ENCODE data around the gene SFMBT2.

SFMBT2 gene

DNA sequence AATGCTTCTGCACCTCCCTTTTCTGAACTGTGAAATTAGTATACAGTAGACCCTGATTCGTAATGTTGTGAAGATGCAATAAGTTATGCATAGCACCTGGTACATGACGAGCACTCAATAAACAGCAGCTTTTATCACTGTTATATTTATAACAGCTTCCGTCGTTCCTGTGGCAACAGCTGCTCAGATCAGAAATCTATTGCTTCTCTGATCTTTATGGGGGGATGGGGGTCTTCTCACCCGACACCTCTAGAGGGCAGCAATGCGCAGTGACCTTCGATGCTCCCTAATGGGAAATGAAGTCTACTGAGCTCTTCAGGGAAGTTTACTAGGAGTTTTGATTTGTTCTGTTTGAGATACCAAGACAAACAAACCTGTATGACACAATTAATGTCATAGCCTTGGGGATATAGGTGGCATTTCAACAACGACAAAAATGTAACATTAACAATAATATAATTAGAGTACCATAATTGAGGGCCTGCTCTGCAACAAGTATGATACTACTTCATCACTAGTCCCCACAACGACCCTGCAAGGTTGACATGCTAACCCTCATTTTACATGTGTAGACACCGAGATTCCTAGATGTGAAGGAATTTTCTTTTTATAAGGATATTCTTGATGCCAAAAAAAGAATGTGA is 289.6 kb downstream of the SFMBT2 start:
- peak; percentile 71 to 78 for DNase-seq

DNA sequence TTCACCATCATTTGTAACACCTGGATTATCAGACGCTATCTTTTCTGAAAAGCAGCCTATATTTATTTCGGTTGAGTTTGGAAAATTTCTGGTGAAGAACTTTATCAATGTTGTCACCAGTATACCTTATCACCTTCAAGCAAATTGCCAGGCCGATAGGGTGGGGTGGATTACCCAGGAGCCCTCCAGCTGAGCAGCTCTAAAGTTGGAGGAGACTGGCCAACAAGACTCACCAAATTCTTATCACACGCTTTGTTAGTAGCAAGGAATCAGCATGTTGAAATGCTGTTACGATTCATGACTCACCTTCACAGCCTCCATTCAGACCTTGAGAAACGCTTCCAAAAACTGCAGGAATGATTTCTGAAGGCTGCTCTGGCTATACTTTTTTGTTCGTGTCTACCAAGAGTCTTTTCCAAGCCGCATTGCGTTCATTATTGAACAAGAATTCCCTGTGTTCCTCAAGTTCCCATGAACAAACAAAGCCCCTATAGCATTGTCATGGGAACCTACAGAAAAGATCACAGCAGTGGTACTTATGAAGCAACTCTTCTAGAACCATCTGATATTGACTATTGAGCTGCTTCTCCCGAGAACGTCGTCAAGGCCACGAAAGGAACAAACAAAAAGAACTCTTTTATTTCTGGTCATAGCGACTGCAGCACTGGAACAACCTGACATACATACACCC is 291.4 kb downstream of the SFMBT2 start:
- DNase-seq, result no peak

DNA sequence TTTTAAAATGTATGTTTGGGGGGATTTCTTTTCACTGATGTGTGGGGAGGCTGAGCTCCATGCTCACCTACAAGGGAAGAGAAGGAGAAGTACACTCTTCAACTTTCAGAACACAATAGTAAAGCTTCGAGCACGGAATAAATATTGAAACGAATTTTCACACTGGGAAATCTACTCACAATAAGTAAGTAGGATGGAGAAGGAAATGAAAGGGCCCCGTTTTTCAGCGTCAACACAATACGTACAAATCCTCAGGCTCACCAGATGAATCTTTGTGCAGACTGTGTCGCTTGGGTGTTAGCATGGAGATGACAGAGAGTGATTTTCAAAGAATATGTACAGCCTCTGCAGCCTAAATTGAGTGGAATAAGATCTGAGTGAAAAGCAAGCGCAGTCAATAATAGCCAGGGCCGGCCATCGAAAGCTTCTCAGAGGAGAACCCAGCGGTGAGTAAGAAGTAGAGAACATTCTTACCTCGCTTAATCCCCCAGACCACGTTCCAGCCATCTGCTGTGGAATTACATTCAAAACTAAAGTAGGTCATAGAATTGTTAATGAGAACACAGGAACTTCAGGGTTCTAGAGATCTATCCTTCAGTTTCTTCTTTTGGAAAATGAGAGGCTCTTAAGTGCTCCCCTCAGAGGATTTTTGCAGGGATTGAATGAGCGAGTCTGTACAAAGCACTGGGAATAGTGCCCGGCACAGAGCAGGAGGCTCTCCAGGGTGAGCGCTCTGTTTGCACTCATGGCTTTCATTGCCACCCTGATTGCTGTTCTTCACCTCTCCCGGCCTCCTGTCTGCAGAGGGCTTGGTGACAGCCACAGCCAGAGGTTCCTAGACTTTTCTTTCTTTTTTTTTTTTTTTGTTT is 292.8 kb downstream of the SFMBT2 start:
- no peak for DNase-seq

DNA sequence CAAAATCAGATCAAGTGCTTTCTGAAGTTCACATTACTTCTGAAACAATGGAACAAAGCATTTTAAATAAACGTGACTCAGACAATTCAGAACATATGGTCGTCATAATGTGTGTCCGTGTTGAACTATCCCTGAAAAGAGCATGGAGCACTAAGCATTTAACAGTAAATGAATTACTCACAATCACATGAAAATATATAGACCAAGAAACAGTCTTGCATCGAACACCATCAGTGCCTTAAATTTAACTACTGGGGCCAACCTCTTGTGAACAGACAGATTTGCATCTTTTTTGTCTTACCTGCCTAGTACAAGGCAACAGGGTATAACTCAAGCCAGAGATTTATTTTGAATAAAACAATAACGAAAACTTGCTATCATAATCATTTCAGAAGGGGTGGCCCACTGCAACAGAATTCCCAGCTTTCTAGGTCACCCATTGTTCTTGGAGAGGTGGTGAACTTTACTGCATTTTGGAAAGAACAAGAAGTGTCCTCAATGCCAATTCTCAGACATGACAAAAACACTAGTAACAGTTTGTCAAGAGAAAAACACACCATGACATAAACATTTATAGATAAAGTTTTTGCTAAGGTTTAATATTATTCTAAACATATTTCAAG is 293.5 kb downstream of the SFMBT2 start:
- DNase-seq, result no peak

- no peak for DNase-seq
These were observed 299.3 kb downstream of the SFMBT2 start for GRCh38 chr10:7111561-7111960.

GRCh38 chr10:7111089-7111488 is 299.7 kb downstream of the SFMBT2 start:
- no peak for DNase-seq
